NT2/D1 (cell line): ENCODE measurements around the gene FOXP1.

Experiments
- YY1 ChIP-seq: IDR thresholded peaks from 2 replicates; pipeline ENCODE4 v1.6.1; 2011; ENCODE audit not compliant: insufficient read length, insufficient read depth
- ZNF274 ChIP-seq: IDR thresholded peaks from 2 replicates; pipeline ENCODE4 v1.6.1; 2011; ENCODE audit warnings: mild to moderate bottlenecking, low read depth, low read length

DNA sequence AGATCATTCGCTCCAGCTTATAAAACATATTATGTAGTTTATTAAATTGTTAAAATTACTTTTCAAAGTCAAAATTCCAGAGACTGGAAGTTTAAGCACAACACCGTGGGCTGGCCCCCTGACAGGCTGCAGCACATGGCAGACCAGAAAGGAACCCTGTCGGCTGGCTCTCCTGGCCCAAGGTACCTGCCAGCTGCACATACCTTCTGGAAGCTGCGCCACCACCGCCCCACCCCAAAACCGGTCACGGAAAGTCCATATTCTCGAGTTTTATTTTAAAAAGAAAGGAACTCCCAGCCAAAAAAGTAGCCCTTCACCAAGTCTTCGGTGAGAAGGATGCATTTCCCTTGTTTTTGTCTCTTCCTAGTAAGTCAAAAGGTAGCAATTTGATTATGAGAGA is 94.6 kb downstream of the FOXP1 start:
- no peak for TF ChIP-seq ZNF274
- TF ChIP-seq YY1, result no peak
